Measurements from ENCODE around the gene ZGRF1.
"Not testable (repeated sequence)": the region's sequence is repeated elsewhere in the genome, so short reads cannot be mapped to it uniquely, and the experiment has no call there.

ZGRF1 gene

DNA sequence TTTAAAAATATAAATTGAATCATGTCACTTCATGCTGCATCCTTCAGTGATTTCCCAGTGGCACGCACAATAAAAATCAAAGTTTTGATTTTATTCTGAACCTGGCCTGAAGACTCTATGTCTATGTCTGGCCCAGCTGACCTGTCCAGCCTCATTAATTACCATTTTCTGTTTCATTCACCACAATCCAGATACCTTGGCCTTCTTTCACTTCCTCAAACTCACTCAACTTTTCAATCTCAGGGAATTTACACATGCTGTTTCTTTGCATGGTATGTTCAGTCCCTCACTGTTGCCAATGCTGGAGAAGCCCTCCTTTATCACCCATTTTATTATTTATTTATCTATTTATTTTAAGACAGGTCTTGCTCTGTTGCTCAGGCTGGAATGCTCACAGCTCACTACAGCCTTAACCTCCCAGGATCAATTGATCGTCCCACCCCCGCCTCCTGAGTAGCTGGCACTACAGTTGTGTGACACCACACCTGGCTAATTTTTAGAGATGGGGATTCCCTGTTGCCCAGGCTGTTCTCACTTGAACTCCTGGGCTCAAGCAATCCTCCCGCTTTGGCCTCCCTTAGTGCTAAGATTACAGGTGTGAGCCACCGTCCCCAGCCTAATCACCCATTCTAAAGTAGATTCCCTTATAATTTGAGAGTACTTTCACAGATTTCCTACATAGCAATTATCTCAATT is 43.1 kb downstream of the ZGRF1 start:
- TF ChIP-seq POLR2A (IDR thresholded peaks at IDR 0.05; ENCODE audit: low read length) (no peak), GATA1 (IDR thresholded peaks at IDR 0.05; ENCODE audit: low read depth, low read length) (no peak)
- DNase-seq = no peak

DNA sequence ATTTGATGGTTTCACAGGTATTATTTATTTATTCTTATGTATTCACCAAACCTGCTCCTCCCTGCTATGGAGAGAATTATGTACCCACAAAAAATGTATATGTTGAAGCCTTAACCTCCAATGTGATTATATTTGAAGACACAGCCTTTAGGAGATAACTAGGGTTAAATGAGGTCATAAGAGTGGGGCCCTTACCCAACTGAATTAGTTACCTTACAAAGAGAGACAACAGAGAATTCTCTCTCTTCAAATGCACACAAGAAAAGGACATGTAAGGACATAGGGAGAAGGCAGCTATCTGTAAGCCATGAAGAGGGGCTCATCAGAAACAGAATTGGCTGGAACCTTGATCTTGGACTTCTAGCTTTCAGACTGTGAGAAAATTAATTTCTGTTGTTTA is 44.0 kb downstream of the ZGRF1 start:
- no peak for TF ChIP-seq POLR2A (IDR thresholded peaks at IDR 0.05; ENCODE audit: low read length)
- TF ChIP-seq GATA1 (IDR thresholded peaks at IDR 0.05; ENCODE audit: low read depth, low read length) = no peak

DNA sequence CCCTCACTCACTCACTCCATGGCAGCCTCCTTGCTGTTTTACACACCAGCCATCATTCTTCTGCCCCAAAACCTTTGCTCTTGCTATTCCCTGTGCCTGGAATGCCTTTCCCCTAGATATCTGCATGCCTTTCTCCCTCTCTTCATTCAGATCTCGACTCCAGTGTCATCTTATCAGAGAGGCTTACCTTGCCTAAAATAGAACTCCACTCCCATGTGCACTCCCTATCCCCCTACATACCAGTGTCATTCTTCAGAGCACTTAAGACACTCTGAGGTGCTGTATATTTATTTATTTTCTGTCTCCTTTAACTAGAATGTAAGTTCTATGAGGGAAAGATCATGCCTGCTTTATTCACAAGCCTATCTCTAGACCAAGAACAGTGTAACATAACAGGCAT is 45.1 kb downstream of the ZGRF1 start:
- TF ChIP-seq POLR2A (IDR thresholded peaks at IDR 0.05; ENCODE audit: low read length) = no peak
- TF ChIP-seq GATA1 (IDR thresholded peaks at IDR 0.05; ENCODE audit: low read depth, low read length) = no peak
- DNase-seq = no peak

More for the DNA sequence above, 44.0 kb downstream of the ZGRF1 start:
- DNase-seq = no peak

DNA sequence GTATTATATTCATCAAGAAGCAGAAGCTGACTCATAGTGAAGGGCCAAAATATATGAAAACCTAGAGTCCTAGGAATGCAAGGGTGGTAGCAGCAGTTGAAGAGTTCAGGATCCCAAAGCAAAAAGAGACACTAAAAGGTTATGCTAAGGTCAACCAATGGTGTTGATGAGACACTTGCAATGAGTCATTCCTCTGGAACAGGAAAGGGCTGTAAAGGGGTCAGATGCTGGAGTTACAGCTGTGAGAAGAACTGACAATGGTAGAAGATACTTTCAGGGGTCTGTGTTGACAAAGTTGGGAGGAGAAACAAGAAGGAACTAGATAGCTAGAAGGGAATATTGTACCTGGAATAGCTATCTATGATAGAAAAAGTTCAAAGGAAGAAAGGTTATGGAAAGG is 47.5 kb downstream of the ZGRF1 start:
- TF ChIP-seq POLR2A (IDR thresholded peaks at IDR 0.05; ENCODE audit: low read length) (no peak), GATA1 (IDR thresholded peaks at IDR 0.05; ENCODE audit: low read depth, low read length) (no peak)
- DNase-seq = no peak

DNA sequence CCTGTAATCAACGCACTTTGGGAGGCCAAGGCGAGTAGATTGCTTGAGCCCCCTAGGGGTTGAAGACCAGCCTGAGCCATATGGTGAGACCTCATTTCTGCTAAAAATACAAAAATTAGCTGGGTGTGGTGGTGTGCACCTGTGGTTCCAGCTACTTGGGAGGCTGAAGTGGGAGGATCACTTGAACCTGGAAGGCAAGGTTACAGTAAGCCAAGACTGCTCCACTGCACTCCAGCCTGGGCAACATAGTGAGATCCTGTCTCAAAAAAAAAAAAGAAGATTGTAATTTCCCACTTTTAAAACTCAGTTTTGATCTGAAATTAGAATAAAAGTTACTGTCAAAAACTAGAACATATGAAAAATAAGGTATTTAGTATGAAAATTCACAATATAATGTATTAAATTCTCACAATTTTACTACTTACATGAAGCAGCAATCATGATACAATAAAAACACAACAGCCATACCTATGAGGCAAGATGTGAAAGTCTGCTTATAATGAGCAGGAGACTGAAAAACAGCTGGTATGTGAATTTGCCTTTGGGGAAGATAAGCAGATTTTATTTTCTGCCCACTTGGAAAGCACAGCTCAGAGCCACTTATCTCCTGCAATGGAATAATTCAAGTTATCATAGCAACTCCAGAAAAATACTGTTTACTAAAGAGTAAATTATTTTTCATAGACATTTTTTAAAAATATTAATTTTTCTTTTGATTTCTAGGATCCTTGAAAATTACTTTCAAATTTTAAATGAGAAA is 50.6 kb downstream of the ZGRF1 start:
- peak in 1 of 2 experiments; percentile 10 for DNase-seq
- TF ChIP-seq POLR2A (IDR thresholded peaks at IDR 0.05; ENCODE audit: low read length) = no peak
- TF ChIP-seq GATA1 (IDR thresholded peaks at IDR 0.05; ENCODE audit: low read depth, low read length) = no peak

DNA sequence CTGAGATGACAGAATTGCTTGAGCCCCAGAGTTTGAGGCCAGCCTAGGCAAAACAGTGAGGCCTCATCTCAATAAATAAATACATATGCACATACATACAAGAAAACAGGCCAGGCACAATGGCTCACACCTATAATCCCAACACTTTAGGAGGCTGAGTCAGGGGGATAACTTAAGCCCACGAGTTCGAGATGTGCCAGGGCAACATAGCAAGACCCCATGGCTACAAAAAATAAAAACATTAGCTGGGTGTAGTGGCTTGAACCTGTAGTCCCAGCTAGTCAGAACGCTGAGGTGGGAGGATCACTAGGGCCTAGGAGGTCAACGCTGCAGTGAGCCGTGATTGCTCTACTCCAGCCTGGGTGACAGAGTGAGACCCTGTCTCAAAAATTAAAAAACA is 69.2 kb downstream of the ZGRF1 start:
- no peak for TF ChIP-seq POLR2A (IDR thresholded peaks at IDR 0.05; ENCODE audit: low read length)
- no peak for TF ChIP-seq GATA1 (IDR thresholded peaks at IDR 0.05; ENCODE audit: low read depth, low read length)
- DNase-seq = no peak

DNA sequence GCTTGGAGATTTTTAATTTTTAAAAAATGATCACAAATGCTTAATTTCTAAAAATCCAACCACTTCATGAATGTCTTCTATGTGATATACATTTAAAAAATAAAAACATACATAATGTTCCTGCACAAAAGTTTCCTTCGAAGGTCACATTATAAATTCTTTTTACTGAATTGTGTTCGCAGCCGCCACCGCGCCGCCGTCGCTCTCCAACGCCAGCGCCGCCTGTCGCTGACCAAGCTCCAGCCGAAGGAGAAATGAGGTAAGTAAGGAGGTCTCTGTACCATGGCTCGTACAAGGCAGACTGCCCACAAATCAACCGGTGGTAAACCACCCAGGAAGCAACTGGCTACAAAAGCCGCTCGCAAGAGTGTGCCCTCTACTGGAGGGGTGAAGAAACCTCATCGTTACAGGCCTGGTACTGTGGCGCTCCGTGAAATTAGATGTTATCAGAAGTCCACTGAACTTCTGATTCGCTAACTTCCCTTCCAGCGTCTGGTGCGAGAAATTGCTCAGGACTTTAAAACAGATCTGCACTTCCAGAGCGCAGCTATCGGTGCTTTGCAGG is 71.9 kb downstream of the ZGRF1 start:
- TF ChIP-seq POLR2A (IDR thresholded peaks at IDR 0.05; ENCODE audit: low read length) (no peak), GATA1 (IDR thresholded peaks at IDR 0.05; ENCODE audit: low read depth, low read length) (no peak)
- no peak for DNase-seq

DNA sequence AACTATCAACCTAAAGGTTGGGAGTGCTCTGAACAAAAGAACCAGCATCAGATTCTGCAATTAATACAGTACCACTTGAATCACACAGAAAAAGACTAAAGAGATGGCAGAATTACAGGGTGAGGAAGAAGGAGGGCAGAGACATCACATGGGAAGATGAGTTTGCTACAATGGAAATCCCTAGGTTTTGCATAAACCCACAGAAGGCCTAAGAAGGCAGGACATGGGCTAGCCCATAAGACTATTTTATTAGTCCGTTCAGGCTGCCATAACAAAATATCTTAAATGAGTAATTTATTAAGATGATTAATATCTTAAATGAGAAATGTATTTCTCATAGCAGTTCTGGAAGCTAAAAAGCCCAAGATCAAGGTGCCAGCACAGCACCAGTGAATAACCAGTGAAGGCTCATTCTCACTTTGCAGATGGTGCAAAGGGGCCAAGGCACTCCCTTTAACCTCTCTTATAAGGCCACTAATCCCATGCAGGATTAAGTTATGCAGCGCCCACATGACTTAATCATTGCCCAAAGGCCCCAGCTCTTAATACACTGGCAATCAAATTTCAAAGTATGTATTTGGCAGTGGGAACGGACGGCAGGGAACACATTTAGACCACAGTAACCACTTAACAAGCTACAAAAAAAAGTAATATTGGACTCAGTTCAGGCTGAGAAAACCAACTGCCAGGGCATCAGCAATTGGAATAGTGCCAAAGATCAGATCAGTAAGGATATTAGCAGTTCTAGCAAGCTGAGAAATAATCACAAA is 73.1 kb downstream of the ZGRF1 start:
- TF ChIP-seq GATA1 (IDR thresholded peaks at IDR 0.05; ENCODE audit: low read depth, low read length) = no peak
- TF ChIP-seq POLR2A (IDR thresholded peaks at IDR 0.05; ENCODE audit: low read length) = no peak
- DNase-seq = peak; percentile 17 to 18

DNA sequence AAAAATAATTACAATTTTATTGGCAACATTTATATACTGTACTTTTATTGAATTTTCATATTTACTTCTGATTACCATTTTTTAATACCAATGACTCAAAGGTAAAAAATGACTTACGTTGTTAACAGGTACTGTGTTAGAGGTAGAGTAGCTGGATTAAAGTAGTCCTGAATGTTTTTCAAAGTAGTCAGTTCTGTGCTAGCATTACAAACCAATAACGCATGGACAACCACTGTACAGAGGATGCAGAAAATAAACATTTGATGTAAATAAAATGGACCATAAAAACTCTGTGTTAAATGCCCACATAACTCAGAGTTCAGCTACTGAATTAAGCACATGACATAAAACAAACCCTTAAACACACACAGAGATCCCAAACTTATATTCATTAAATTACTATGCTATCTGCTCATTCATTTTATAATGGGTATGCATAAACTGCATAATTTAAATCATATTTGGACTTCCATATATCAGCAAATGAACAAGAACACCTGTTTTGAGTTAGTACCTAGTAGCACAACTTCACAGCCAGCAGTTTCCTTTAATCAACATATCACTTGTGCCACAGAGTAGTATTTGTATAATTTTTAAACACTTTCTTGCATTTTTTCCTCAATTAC is 74.3 kb downstream of the ZGRF1 start:
- DNase-seq = no peak
- TF ChIP-seq POLR2A (IDR thresholded peaks at IDR 0.05; ENCODE audit: low read length) (no peak), GATA1 (IDR thresholded peaks at IDR 0.05; ENCODE audit: low read depth, low read length) (no peak)

DNA sequence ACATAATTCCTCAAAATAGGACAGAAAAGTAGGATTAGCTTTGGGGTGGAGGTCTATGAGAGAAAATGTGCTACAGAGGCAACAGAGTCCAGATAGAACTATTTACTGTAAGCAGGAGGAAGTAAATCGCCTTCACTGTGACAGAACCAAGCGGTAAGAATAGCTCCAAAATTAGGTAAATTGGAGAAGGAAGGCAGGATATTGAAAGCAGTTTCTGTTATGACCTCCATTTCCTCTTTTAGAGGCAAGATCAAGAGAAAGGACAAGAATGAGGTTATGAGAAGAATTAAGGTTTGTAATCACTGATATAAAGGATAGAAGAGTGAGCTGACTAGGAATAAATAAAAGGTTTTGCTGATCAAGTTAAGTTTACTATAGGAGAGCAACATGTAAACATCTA is 76.6 kb downstream of the ZGRF1 start:
- TF ChIP-seq POLR2A (IDR thresholded peaks at IDR 0.05; ENCODE audit: low read length) (no peak), GATA1 (IDR thresholded peaks at IDR 0.05; ENCODE audit: low read depth, low read length) (no peak)
- DNase-seq = no peak

DNA sequence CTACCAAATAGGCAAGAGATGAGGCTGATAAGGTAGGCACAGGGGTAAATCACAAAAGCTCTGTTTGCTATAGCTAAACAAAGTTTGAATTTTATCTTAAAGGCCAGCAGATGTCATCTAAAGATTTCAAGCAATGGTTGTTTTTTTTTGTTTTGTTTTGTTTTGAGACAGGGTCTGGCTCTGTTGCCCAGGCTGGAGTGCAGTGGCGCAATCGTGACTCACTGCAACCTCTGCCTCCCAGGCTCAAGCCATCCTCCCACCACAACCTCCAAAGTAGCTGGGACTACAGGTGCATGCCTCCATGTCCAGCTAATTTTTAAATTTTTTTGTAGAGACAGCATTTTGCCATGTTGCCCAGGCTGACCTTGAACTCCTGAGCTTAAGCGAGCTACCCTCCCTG is 77.7 kb downstream of the ZGRF1 start:
- TF ChIP-seq POLR2A (IDR thresholded peaks at IDR 0.05; ENCODE audit: low read length) (no peak), GATA1 (IDR thresholded peaks at IDR 0.05; ENCODE audit: low read depth, low read length) (no peak)
- no peak for DNase-seq

DNA sequence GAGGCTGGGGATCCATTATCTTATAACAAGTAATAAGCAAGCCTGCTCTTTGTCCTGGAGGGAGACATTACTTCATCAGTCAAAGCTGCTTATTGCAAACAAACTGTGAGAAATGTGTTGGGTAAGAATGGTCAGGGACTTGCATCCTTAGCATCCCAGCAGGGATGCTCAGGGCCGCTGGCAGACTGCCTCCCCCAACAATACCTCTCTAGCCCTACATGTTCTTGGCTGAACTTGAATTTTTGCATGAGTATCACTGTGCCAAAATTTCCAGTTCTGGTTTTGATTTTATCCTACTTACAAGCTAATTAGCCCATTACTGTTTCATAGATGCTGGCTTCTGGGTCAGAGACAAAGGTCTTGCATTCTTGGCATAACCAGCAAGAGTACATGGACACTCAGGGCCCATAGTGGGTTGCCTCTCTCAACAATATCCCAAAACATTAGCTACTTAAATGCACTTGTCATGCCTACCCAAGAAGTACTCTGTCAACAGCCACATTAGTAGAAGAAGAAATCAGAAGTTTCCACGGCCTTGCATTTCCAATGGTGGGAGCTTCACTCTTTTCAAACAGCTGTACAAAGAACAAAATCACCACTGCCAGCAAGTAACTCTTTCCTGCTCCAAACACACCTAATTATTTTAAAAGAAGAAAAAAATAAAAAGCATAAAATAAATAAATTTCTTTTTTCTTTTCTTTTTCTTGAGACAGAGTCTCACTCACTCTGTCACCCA is 78.9 kb downstream of the ZGRF1 start:
- TF ChIP-seq GATA1 (IDR thresholded peaks at IDR 0.05; ENCODE audit: low read depth, low read length) = no peak
- no peak for TF ChIP-seq POLR2A (IDR thresholded peaks at IDR 0.05; ENCODE audit: low read length)
- no peak for DNase-seq

DNA sequence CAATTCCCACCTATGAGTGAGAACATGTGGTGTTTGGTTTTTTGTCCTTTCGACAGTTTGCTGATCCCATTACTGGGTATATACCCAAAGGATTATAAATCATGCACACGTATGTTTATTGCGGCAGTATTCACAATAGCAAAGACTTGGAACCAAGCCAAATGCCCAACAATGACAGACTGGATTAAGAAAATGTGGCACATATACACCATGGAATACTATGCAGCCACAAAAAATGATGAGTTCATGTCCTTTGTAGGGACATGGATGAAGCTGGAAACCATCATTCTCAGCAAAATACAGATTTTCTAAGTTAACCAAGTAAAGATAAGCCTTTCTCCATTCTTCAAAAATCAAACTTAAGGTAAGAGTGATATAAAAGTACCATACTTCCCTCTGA is 82.4 kb downstream of the ZGRF1 start:
- DNase-seq = not testable (repeated sequence)
